ENCODE measurements around the gene PTPN4.

PTPN4 gene

GRCh38 chr2:119753041-119753929 is 6.4 kb upstream of the PTPN4 start:
- Histone ChIP-seq H3K27ac (no peak overlapping the region), H3K36me3 (replicated peaks) (no peaks in the 10 kb centered on the region), H3K4me3 (ENCODE audit: low read depth, low read length) (no peak overlapping the region), H3K27me3 (replicated peaks) (no peaks in the 10 kb centered on the region)
- in situ Hi-C loops (cut with HindIII; ENCODE audit: low pct_ligation_motif_present, low sequenced_read_pairs): no loop called here
- DNase-seq: peak; percentile 49
- TF ChIP-seq CTCF (IDR thresholded peaks at IDR 0.05; ENCODE audit: low read depth, low read length, missing control alignments): peak; percentile 75

- Histone ChIP-seq H3K27me3 (replicated peaks) (no peaks in the 10 kb centered on the region), H3K27ac (no peak overlapping the region), H3K4me3 (ENCODE audit: low read depth, low read length) (no peak overlapping the region), H3K36me3 (replicated peaks) (no peaks in the 10 kb centered on the region)
- no peak for DNase-seq
- in situ Hi-C loops (cut with HindIII; ENCODE audit: low pct_ligation_motif_present, low sequenced_read_pairs): no loop called here
- TF ChIP-seq CTCF (IDR thresholded peaks at IDR 0.05; ENCODE audit: low read depth, low read length, missing control alignments): no peak
Observed at GRCh38 chr2:119753930-119754321, 5.8 kb upstream of the PTPN4 start.

DNA sequence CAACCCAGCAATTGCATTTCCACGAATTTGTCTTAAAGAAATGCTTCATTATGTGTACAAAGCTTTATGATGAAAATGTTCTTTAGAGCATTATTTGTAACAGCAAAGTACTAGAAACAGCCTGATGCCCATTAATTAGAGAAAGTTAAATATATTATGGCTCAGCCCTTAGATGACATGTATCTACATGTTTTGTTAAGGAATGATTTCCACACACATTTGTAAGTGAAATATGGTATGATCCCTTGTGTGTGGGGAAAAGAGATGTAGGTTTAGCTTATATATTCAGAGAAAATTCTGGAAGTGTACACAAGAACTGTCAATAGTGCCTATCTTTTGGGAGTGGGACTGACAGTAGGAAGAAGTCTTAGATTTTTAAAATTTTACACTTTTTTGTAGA is 3.8 kb upstream of the PTPN4 start:
- TF ChIP-seq CTCF (IDR thresholded peaks at IDR 0.05; ENCODE audit: low read depth, low read length, missing control alignments): no peak
- in situ Hi-C loops (cut with HindIII; ENCODE audit: low pct_ligation_motif_present, low sequenced_read_pairs): no loop called here
- Histone ChIP-seq H3K4me3 (ENCODE audit: low read depth, low read length) (no peak overlapping the region), H3K27ac (no peak overlapping the region), H3K36me3 (replicated peaks) (no peaks in the 10 kb centered on the region), H3K27me3 (replicated peaks) (no peaks in the 10 kb centered on the region)
- DNase-seq: no peak

DNA sequence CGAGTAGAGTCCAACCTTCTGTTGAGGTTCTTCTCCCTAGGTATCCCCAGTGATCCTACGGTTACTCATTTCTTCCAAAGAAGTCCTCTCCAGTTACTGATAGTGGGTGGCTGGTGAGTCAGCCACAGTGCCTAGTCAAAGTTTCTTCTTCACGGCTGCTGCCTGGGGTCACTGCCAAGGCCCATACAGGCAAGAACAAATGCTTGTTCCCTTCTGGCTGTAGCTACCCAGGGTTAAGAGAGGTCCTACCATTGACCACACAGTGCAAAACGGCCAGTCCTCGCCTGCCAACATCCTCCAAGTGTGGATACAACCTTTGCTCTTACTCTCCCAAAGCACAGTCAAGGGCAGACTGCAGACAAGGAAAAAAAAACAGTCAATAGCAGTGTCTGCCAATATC is 2.9 kb upstream of the PTPN4 start:
- no peaks in the 10 kb centered on the region for H3K27me3 ChIP-seq (replicated peaks)
- no peaks in the 10 kb centered on the region for H3K36me3 ChIP-seq (replicated peaks)
- no peak for TF ChIP-seq CTCF (IDR thresholded peaks at IDR 0.05; ENCODE audit: low read depth, low read length, missing control alignments)
- in situ Hi-C loops (cut with HindIII; ENCODE audit: low pct_ligation_motif_present, low sequenced_read_pairs): no loop called here
- H3K27ac ChIP-seq: no peak overlapping the region
- peak; percentile 78 for DNase-seq
- no peak overlapping the region for H3K4me3 ChIP-seq (ENCODE audit: low read depth, low read length)

DNA sequence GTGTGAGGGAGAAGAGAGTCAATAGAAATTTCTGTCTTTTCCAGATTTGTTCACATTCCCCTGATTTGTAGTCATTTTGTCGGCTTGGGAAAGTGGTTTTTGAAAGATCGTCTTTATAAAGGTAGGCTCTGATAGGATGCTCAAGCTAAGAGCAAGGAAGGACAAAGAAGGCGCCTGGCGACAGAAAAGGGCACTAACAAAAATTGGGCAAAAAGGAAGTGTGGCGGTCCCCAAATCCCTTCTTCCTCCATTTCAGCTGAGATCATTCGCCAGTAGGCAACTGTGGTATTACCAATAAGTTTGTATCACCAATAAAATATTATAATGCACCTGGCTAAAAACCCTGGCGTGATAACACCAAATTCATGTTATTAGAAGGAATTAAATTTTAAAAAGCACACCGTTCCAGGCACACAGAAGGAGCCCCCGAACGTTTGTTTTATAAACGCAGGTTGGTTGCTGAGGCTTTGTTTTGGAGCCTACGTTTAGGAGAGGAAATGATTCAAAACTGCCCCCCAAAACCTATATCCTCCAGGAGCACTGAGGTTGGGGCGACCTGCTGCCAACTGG is 756 bp upstream of the PTPN4 start:
- Histone ChIP-seq H3K36me3 (replicated peaks) (no peaks in the 10 kb centered on the region), H3K27ac (no peak overlapping the region), H3K27me3 (replicated peaks) (no peaks in the 10 kb centered on the region), H3K4me3 (ENCODE audit: low read depth, low read length) (peak overlapping the region; percentile 87)
- in situ Hi-C loops (cut with HindIII; ENCODE audit: low pct_ligation_motif_present, low sequenced_read_pairs): no loop called here
- DNase-seq: no peak
- no peak for TF ChIP-seq CTCF (IDR thresholded peaks at IDR 0.05; ENCODE audit: low read depth, low read length, missing control alignments)
